ENCODE measurements around the gene ARMC12.

ARMC12 gene

DNA sequence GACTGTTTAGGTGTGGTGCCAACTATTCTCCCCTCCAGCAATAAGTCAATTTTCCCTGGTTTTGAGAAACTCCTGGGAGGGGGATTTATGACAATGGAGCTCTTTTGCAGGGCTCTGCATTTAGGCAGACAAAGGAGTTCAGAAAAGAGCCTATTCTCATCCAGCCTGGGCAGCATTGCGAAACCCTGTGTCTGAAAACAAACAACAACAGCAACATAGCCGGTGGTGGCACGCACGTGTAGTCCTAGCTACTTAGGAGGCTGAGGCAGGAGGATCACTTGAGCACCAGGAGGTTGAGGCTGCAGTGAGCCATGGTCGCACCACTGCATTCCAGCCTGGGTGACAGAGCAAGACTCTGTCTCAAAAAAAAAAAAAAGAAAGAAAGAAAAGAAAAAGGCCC, 53.9 kb downstream of the ARMC12 start:
- no peak for TF ChIP-seq GABPA (IDR thresholded peaks at IDR 0.05; ENCODE audit: low read depth)
- no peak for TF ChIP-seq SPI1 (IDR thresholded peaks at IDR 0.05; ENCODE audit: borderline replicate concordance, low read depth)
- no peak for TF ChIP-seq POLR2AphosphoS5 (IDR thresholded peaks at IDR 0.05; ENCODE audit: low read depth)
- DNase-seq (ENCODE audit: low read depth in 1 of 2, low spot score in 1 of 2): no peak
- H3K27me3 ChIP-seq (ENCODE audit: insufficient read depth, poor library complexity, severe bottlenecking): peaks cover 43% of the 10 kb centered on the region

DNA sequence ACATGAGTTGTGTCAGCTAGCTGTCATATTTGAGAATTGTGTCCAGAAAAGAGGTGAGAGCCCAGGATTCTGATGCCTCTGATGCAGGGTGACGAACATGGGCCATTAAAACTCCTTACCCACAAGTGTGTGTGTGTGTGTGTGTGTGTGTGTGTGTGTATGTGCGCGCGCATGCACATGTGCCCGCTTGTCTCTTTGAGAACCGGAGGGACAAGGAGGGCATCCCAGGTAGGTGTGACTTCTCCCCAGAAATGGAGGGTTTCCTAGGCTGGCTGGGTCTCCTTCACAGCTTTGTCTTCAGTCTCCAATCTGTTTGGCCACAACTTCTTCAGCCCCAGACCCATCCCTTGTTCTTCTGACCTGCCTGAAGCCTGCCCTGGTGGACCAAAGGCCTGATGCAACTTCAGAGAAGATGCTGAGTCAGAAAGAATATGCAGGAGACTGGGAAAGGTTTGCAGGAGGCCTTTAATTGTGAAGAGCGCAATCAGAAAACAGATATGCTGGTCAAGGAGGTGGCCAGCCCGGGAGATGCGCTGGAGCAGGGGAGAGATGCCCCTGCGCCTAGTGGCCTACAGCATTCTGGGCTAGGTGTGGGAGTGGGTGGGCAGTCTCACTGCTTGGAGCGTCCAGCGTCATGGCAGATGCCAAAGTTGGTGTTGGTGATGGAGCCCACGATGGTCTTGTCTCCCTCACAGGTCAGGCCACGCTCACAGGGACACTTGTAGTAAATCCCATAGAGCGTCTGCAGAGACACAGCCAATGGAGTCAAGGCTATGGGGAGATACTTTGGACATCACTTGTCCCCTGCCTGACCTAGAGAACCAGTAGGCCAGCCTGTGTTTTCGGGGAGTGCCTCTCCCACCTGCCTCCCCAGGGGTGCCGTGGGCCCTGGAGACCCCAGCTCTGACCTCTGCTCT, 58.0 kb downstream of the ARMC12 start:
- H3K4me3 ChIP-seq (replicated peaks; ENCODE audit: insufficient read depth, low read length): no peak overlapping the region

More for the DNA sequence above, 53.9 kb downstream of the ARMC12 start:
- H3K4me3 ChIP-seq (replicated peaks; ENCODE audit: insufficient read depth, low read length): no peak overlapping the region
- no peak overlapping the region for H3K27ac ChIP-seq (replicated peaks)

DNA sequence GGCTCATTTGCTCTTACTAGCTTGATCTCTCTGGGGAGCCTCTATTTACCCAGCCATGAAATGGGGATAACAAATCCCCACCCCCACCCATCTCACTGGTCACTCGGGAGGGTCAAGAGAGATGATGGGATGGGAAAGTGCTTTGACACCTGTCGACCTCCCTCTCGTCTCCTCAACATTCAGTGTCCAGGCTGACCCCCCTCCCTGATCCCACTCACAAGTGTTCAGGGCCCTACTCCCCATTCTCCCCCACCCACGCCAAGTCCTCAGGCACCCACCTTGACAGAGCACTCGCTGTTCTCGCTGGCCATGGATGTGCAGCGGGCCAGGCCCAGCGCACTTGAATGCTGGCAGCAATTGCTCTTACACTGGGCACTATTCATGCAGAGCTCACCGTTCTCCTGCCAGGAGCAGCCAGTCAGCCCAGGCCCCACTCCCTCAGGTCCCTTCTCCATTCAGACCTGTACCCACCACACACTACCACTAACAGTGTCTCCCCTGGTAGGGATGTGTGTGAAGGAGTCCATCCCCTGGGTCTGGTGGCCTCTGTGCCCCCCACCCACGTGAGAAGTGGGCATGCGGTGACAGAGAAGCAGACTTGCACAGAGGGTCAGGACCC, 58.7 kb downstream of the ARMC12 start:
- H3K27me3 ChIP-seq (ENCODE audit: insufficient read depth, poor library complexity, severe bottlenecking): peaks cover 13% of the 10 kb centered on the region

More for the DNA sequence above, 58.0 kb downstream of the ARMC12 start:
- Histone ChIP-seq H3K27ac (replicated peaks) (no peak overlapping the region), H3K27me3 (ENCODE audit: insufficient read depth, poor library complexity, severe bottlenecking) (peaks cover 20% of the 10 kb centered on the region)
- no peak for TF ChIP-seq POLR2AphosphoS5 (IDR thresholded peaks at IDR 0.05; ENCODE audit: low read depth)
- TF ChIP-seq SPI1 (IDR thresholded peaks at IDR 0.05; ENCODE audit: borderline replicate concordance, low read depth): no peak
- no peak for TF ChIP-seq GABPA (IDR thresholded peaks at IDR 0.05; ENCODE audit: low read depth)
- TF ChIP-seq, protein P1, sequence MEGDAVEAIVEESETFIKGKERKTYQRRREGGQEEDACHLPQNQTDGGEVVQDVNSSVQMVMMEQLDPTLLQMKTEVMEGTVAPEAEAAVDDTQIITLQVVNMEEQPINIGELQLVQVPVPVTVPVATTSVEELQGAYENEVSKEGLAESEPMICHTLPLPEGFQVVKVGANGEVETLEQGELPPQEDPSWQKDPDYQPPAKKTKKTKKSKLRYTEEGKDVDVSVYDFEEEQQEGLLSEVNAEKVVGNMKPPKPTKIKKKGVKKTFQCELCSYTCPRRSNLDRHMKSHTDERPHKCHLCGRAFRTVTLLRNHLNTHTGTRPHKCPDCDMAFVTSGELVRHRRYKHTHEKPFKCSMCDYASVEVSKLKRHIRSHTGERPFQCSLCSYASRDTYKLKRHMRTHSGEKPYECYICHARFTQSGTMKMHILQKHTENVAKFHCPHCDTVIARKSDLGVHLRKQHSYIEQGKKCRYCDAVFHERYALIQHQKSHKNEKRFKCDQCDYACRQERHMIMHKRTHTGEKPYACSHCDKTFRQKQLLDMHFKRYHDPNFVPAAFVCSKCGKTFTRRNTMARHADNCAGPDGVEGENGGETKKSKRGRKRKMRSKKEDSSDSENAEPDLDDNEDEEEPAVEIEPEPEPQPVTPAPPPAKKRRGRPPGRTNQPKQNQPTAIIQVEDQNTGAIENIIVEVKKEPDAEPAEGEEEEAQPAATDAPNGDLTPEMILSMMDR (IDR thresholded peaks at IDR 0.05; ENCODE audit: insufficient read depth, low read length): no peak
- TF ChIP-seq, protein P2, sequence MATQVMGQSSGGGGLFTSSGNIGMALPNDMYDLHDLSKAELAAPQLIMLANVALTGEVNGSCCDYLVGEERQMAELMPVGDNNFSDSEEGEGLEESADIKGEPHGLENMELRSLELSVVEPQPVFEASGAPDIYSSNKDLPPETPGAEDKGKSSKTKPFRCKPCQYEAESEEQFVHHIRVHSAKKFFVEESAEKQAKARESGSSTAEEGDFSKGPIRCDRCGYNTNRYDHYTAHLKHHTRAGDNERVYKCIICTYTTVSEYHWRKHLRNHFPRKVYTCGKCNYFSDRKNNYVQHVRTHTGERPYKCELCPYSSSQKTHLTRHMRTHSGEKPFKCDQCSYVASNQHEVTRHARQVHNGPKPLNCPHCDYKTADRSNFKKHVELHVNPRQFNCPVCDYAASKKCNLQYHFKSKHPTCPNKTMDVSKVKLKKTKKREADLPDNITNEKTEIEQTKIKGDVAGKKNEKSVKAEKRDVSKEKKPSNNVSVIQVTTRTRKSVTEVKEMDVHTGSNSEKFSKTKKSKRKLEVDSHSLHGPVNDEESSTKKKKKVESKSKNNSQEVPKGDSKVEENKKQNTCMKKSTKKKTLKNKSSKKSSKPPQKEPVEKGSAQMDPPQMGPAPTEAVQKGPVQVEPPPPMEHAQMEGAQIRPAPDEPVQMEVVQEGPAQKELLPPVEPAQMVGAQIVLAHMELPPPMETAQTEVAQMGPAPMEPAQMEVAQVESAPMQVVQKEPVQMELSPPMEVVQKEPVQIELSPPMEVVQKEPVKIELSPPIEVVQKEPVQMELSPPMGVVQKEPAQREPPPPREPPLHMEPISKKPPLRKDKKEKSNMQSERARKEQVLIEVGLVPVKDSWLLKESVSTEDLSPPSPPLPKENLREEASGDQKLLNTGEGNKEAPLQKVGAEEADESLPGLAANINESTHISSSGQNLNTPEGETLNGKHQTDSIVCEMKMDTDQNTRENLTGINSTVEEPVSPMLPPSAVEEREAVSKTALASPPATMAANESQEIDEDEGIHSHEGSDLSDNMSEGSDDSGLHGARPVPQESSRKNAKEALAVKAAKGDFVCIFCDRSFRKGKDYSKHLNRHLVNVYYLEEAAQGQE (IDR thresholded peaks at IDR 0.05; ENCODE audit: insufficient replicate concordance, low read depth): no peak
- no peak for DNase-seq (ENCODE audit: low read depth in 1 of 2, low spot score in 1 of 2)

More for the DNA sequence above, 58.7 kb downstream of the ARMC12 start:
- no peak for TF ChIP-seq GABPA (IDR thresholded peaks at IDR 0.05; ENCODE audit: low read depth)
- TF ChIP-seq SPI1 (IDR thresholded peaks at IDR 0.05; ENCODE audit: borderline replicate concordance, low read depth): no peak
- TF ChIP-seq, protein P2 (IDR thresholded peaks at IDR 0.05; ENCODE audit: insufficient replicate concordance, low read depth): no peak
- no peak for TF ChIP-seq POLR2AphosphoS5 (IDR thresholded peaks at IDR 0.05; ENCODE audit: low read depth)
- TF ChIP-seq, protein P1 (IDR thresholded peaks at IDR 0.05; ENCODE audit: insufficient read depth, low read length): no peak
- Histone ChIP-seq H3K4me3 (replicated peaks; ENCODE audit: insufficient read depth, low read length) (no peak overlapping the region), H3K27ac (replicated peaks) (no peak overlapping the region)
- DNase-seq (ENCODE audit: low read depth in 1 of 2, low spot score in 1 of 2): no peak
